Measurements from ENCODE around the gene NOL6.
"Not testable (repeated sequence)": the region's sequence is repeated elsewhere in the genome, so short reads cannot be mapped to it uniquely, and the experiment has no call there.

The NOL6 gene

GRCh38 chr9:33458444-33458843, 15.3 kb downstream of the NOL6 start:
- H4K20me1 ChIP-seq, result peaks cover 0 to 56% (median 39%) of the 10 kb centered on the region in 11 experiments; a peak in 16 of 22 replicates
- peaks cover 31 to 45% (median 35%) of the 10 kb centered on the region in 11 experiments for H3K36me3 ChIP-seq
- TF ChIP-seq Cebpa-rat (IDR thresholded peaks at IDR 0.05), result no peak
- no peak overlapping the region for H3K4me3 ChIP-seq
- no peak overlapping the region for H3K27ac ChIP-seq
- no peaks in the 10 kb centered on the region for H3K27me3 ChIP-seq
- no peaks in the 10 kb centered on the region for H3K9me3 ChIP-seq (replicated peaks in 1 of 11)
- no peak overlapping the region for H3K9ac ChIP-seq
- H3K4me1 ChIP-seq, result peaks cover 0 to 8% (median 2%) of the 10 kb centered on the region in 10 experiments; a peak in 11 of 20 replicates
- peak overlapping the region in 1 of 11 experiments; percentile 26; a peak in 2 of 22 replicates for H3K4me2 ChIP-seq

DNA sequence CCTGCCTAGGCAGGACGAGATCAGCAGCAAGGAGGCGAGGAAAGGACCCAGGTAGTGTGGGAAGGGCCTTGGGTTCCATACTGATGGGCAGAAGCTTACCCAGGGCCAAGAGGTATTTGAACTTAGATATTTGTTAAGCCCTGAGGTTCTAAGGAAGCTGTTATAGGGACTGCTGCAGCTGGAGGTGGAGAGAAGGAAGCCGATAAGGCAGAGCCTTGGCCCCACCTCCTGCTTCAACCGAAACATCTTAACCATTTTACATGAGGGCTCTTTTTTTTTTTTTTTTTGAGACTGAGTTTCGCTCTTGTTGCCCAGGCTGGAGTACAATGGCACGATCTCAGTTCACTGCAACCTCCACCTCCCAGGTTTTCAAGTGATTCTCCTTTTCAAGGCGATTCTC, 17.8 kb downstream of the NOL6 start:
- Histone ChIP-seq H3K9ac (no peak overlapping the region), H3K4me3 (no peak overlapping the region), H3K4me2 (no peak overlapping the region), H3K4me1 (peaks cover 0 to 21% (median 13%) of the 10 kb centered on the region in 10 experiments; a peak in 15 of 20 replicates), H3K9me3 (replicated peaks in 1 of 11) (no peaks in the 10 kb centered on the region), H3K27me3 (no peaks in the 10 kb centered on the region), H4K20me1 (peaks cover 0 to 31% (median 16%) of the 10 kb centered on the region in 11 experiments; a peak in 14 of 22 replicates), H3K27ac (no peak overlapping the region), H3K36me3 (peaks cover 6 to 20% (median 10%) of the 10 kb centered on the region in 11 experiments; a peak in 18 of 22 replicates)
- no peak for TF ChIP-seq Cebpa-rat (IDR thresholded peaks at IDR 0.05)

GRCh38 chr9:33455456-33455855, 18.3 kb downstream of the NOL6 start:
- not testable (repeated sequence) for H3K27ac ChIP-seq; H3K27me3 ChIP-seq; H3K4me3 ChIP-seq; H3K4me2 ChIP-seq; H3K9ac ChIP-seq; H3K9me3 ChIP-seq (replicated peaks in 1 of 11)
- Histone ChIP-seq H3K36me3 (peaks cover 2 to 15% (median 6%) of the 10 kb centered on the region in 11 experiments; a peak in 16 of 22 replicates), H4K20me1 (peaks cover 0 to 26% (median 11%) of the 10 kb centered on the region in 11 experiments; a peak in 14 of 22 replicates), H3K4me1 (peaks cover 0 to 21% (median 13%) of the 10 kb centered on the region in 10 experiments; a peak in 15 of 20 replicates)

DNA sequence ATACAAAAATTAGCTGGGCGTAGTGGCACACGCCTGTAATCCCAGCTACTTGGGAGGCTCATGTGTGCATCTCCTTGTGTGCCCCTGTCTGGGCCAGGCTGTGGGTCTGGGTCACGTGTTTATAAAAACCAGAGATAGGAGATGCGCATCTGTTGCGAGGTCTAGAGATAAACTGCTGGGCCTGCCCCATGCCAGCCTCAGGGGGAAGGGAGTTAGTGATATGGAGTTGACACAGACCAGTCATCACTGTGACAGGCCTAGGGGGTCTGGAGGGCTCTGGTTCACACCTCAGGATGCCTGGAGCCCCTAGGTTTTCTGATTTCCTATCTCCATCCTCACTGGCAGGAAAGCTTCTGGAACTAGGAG, 19.1 kb downstream of the NOL6 start:
- not testable (repeated sequence) for H3K36me3 ChIP-seq; H3K27me3 ChIP-seq; H3K27ac ChIP-seq; H3K4me3 ChIP-seq; H3K9ac ChIP-seq; H3K4me2 ChIP-seq; H3K9me3 ChIP-seq (replicated peaks in 1 of 11)
- Histone ChIP-seq H4K20me1 (peaks cover 0 to 18% (median 4%) of the 10 kb centered on the region in 11 experiments; a peak in 8 of 22 replicates), H3K4me1 (peaks cover 0 to 21% (median 11%) of the 10 kb centered on the region in 10 experiments; a peak in 15 of 20 replicates)

DNA sequence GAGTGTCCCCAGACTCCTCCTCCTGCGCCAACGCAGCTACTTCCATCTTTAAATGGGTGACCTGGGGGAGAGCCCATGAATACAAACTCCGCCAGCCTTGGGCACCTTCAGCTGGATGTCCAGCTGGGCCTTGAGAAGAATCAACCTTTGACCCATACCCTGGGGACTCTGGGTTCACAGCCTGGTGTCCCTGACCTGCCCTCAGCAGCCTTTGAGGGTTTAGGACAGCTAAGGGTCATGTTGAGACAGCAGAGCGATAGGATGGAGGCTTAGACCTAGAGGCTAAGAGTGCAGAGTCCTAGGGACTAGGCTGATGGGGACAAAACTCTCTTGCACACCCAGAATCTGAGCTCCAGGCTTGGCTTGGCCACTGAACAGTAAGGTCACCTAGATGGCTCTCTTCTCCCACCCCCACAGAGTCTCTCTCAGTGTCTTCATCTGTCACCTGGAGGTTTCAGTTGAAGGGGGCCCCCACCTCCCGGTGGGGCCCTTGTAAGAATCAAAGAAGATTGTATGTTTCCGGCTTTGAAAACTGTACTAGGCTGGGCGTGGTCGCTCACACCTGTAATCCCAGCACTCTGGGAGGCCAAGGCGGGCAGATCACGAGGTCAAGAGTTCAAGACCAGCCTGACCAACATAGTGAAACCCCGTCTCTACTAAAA, 19.6 kb downstream of the NOL6 start:
- Histone ChIP-seq H3K4me2 (no peak overlapping the region), H3K4me3 (no peak overlapping the region), H3K27ac (no peak overlapping the region), H3K27me3 (no peaks in the 10 kb centered on the region), H3K36me3 (0 out of 22 replicates have a peak, but pooled peaks cover 0 to 2% (median 0%) of the 10 kb centered on the region in 11 experiments), H3K4me1 (peaks cover 4 to 21% (median 13%) of the 10 kb centered on the region in 10 experiments; a peak in 15 of 20 replicates), H3K9ac (no peak overlapping the region), H3K9me3 (replicated peaks in 1 of 11) (no peaks in the 10 kb centered on the region), H4K20me1 (peaks cover 0 to 13% (median under 1%) of the 10 kb centered on the region in 11 experiments; a peak in 5 of 22 replicates)
- TF ChIP-seq Cebpa-rat (IDR thresholded peaks at IDR 0.05), result no peak

- no peak for TF ChIP-seq Cebpa-rat (IDR thresholded peaks at IDR 0.05)
- peak overlapping the region in 4 of 11 experiments; percentile 6 to 19 (median 12); a peak in 3 of 22 replicates for H3K9ac ChIP-seq
Observed at GRCh38 chr9:33453286-33453860, 20.4 kb downstream of the NOL6 start.

DNA sequence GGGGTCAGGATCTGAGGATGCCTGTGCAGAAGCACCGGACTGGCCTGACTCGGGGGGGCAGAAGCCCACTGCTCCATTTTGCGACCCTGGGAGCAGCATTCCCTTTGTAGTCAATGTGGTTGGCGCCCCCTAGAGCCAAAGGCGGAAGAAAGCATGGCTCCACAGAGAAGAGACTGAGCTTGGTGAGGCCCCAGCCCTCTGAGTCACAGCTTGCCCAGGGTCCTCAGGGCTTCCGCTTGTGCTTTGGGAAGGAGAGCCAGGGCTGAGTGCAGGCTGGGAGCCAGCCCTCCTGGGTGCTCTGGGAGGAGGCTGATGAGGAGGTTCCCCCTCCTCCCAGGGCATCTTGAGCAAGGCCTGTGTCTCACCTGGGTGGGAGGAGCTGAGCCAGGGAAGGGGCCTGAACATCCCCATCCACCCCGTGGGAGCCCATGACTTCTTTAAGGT, 20.9 kb downstream of the NOL6 start:
- Histone ChIP-seq H3K4me1 (peaks cover 11 to 26% (median 19%) of the 10 kb centered on the region in 10 experiments), H3K9ac (peak overlapping the region in 4 of 11 experiments; percentile 6 to 19 (median 12); a peak in 3 of 22 replicates), H3K27me3 (0 out of 22 replicates have a peak, but pooled peaks cover 0 to 3% (median 0%) of the 10 kb centered on the region in 11 experiments), H3K9me3 (replicated peaks in 1 of 11) (no peaks in the 10 kb centered on the region), H3K4me3 (no peak overlapping the region), H3K36me3 (no peaks in the 10 kb centered on the region), H3K27ac (peak overlapping the region in 5 of 11 experiments; percentile 26 to 65 (median 46); a peak in 6 of 22 replicates), H3K4me2 (peak overlapping the region in 7 of 11 experiments; percentile 18 to 71 (median 54); a peak in 10 of 22 replicates), H4K20me1 (0 out of 22 replicates have a peak, but pooled peaks cover 0 to under 1% (median 0%) of the 10 kb centered on the region in 11 experiments)
- no peak for TF ChIP-seq Cebpa-rat (IDR thresholded peaks at IDR 0.05)

More at GRCh38 chr9:33453286-33453860, 20.4 kb downstream of the NOL6 start:
- H4K20me1 ChIP-seq, result peaks cover 0 to 6% (median 0%) of the 10 kb centered on the region in 11 experiments; a peak in 1 of 22 replicates
- peak overlapping the region in 7 of 11 experiments; percentile 18 to 71 (median 54); a peak in 10 of 22 replicates for H3K4me2 ChIP-seq
- H3K36me3 ChIP-seq, result no peaks in the 10 kb centered on the region
- peaks cover 7 to 20% (median 14%) of the 10 kb centered on the region in 10 experiments; a peak in 17 of 20 replicates for H3K4me1 ChIP-seq
- no peaks in the 10 kb centered on the region for H3K27me3 ChIP-seq
- H3K4me3 ChIP-seq, result no peak overlapping the region
- H3K27ac ChIP-seq, result peak overlapping the region in 5 of 11 experiments; percentile 26 to 65 (median 46); a peak in 6 of 22 replicates
- no peaks in the 10 kb centered on the region for H3K9me3 ChIP-seq (replicated peaks in 1 of 11)

DNA sequence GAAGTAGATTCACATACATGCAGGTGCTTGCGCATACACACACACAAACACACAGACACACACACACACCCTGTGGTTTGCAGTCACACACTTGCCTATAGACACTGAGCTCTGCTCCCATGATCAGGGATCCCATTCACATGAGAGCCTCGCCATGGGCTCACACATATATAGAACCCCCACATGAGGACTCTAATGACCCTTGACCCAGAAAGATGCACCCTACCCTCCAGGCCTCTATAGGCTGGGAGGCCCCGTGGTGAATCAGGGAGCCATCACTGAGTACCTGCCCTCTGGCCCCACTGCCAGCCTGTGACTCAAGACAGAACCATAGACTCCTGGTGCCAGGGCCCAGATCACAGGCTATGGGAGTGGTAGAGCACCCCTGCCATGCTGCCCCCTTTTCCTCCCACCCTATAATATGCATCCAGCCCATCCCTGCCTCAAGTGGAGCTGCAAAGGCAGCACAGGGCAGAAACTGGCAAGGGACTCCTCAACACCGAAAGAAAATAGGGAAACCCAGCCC, 23.0 kb downstream of the NOL6 start:
- H3K9me3 ChIP-seq (replicated peaks in 1 of 11), result no peaks in the 10 kb centered on the region
- no peak overlapping the region for H3K4me3 ChIP-seq
- no peaks in the 10 kb centered on the region for H3K36me3 ChIP-seq
- no peak overlapping the region for H3K27ac ChIP-seq
- 0 out of 22 replicates have a peak, but pooled peaks cover 0 to 4% (median 0%) of the 10 kb centered on the region in 11 experiments for H4K20me1 ChIP-seq
- TF ChIP-seq Cebpa-rat (IDR thresholded peaks at IDR 0.05), result no peak
- 0 out of 22 replicates have a peak, but pooled peaks cover 0 to 3% (median 0%) of the 10 kb centered on the region in 11 experiments for H3K27me3 ChIP-seq
- no peak overlapping the region for H3K4me2 ChIP-seq
- H3K4me1 ChIP-seq, result peaks cover 32 to 46% (median 40%) of the 10 kb centered on the region in 10 experiments
- no peak overlapping the region for H3K9ac ChIP-seq

Measured in BLaER1 treated with 17β-estradiol and CSF1 and Interleukin-3, amounts not matched to agents 10 nM and 100 nM (cell line).